SK-N-MC (cell line): ENCODE data around the gene RCOR3.

ENCODE experiments used
- EZH2 ChIP-seq: fragments of 200-600 bp; sonication (generic); IDR thresholded peaks from one replicate; pipeline ENCODE4 v1.6.1; 2017; ENCODE audit warnings: antibody characterized with exemption
- POLR2AphosphoS5 ChIP-seq: IDR thresholded peaks from 2 replicates; pipeline ENCODE4 v1.6.1; 2012; ENCODE audit warnings: mild to moderate bottlenecking, low read depth, low read length, borderline replicate concordance

- no peak for TF ChIP-seq EZH2
- TF ChIP-seq POLR2AphosphoS5 = no peak
These were observed 22.3 kb downstream of the RCOR3 start for GRCh38 chr1:211281320-211282022.
